ENCODE measurements around the gene EMX1.

DNA sequence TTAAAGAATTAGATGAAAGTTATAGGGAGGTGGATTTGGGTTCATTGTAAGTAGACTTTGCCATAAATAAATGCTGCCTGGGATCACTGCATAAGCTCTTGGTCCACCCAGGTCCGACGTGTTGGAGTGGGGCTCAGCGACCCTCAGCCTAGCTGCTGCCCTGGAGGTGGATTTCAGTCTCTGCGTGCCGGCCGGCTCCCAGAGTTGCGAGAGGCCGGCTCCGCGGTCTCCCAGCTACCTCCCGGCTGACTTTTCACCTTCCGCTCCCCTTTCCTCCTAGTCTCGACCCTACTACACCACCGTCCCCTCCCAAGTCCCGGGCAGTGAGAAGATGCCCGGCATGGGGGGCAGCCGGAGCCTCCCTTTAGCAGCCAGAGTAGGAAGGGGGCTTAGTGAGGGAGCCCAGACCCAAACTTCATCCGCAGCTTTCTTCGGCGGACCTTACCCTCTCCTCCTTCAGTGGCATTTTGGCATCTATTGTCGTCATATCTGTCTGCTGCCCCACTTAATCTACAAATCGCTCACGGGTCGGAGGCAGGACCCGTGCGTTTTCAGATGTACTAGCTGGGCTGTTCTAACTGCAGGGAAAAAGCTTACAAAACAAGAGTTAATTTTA is 8.1 kb downstream of the EMX1 start:
- no peak for TF ChIP-seq POLR2A (IDR thresholded peaks at IDR 0.05)
- TF ChIP-seq, protein P1, sequence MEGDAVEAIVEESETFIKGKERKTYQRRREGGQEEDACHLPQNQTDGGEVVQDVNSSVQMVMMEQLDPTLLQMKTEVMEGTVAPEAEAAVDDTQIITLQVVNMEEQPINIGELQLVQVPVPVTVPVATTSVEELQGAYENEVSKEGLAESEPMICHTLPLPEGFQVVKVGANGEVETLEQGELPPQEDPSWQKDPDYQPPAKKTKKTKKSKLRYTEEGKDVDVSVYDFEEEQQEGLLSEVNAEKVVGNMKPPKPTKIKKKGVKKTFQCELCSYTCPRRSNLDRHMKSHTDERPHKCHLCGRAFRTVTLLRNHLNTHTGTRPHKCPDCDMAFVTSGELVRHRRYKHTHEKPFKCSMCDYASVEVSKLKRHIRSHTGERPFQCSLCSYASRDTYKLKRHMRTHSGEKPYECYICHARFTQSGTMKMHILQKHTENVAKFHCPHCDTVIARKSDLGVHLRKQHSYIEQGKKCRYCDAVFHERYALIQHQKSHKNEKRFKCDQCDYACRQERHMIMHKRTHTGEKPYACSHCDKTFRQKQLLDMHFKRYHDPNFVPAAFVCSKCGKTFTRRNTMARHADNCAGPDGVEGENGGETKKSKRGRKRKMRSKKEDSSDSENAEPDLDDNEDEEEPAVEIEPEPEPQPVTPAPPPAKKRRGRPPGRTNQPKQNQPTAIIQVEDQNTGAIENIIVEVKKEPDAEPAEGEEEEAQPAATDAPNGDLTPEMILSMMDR (IDR thresholded peaks at IDR 0.05), result no peak
